DMS 273 (cell line): ENCODE measurements around the gene MGP.

Source experiments
- DNase-seq: peaks from one replicate; lab custom pipeline; 2025; ENCODE audit not compliant: unreplicated experiment; lab: John Stamatoyannopoulos, UW

Gene MGP

DNA sequence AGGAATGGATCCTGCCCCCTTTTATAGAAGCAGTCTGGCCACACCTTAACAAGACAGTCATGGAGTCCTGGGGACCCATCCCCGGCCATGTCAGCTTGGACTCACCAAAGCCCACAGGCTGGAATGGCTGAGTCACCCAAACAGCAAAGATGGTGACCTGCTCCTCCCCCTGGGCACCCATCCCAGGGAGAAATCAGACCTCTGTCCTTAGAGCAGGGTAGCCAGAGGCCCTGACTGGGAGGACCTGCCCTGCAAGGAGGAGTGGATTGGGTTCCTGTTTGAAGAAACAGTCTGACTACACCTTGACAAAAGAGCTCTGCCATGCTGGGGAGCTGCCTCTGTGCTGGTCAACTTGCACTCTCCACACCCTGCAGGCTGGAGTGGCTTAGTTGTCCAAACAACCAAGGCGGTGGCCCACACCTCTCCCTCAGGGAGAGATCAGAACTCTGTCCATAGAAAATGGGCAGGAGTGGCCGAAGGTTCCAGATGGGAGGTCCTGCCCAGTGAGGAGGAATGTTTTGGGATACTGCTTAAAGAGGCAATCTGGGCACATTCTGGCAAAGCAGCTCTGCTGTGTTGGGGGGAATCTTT, 16.6 kb downstream of the MGP start:
- no peak for DNase-seq

DNA sequence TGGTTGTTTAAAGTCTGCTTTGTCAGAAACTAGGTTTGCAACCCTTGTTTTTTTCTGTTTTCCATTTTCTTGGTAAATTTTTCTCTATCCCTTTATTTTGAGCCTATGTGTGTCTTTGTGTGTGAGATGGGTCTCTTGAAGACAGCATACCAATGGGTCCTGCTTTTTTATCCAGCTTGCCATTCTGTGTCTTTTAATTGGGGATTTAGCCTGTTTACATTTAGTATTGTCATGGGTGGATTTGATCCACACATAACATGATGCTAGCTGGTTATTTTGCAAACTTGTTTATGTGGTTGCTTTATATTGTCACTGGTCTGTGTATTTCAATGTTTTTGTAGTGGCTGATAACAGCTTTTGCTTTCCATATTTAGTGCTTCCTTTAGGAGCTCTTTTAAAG, 25.2 kb downstream of the MGP start:
- no peak for DNase-seq

DNA sequence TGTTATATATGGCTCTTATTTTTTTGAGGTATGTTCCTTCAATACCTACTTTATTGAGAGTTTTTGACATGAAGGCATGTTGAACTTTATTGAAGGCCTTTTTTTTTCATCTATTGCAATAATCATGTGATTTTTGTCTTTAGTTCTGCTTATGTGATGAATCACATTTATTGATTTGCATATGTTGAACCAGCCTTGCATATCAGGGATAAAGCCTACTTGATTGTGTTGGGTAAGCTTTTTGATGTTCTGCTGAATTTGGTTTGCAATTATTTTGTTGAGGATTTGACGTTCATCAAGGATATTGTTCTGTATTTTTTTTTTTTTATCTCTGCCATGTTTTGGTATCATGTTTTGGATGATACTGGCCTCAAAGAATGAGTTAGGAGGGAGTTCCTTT, 27.1 kb downstream of the MGP start:
- DNase-seq: no peak

DNA sequence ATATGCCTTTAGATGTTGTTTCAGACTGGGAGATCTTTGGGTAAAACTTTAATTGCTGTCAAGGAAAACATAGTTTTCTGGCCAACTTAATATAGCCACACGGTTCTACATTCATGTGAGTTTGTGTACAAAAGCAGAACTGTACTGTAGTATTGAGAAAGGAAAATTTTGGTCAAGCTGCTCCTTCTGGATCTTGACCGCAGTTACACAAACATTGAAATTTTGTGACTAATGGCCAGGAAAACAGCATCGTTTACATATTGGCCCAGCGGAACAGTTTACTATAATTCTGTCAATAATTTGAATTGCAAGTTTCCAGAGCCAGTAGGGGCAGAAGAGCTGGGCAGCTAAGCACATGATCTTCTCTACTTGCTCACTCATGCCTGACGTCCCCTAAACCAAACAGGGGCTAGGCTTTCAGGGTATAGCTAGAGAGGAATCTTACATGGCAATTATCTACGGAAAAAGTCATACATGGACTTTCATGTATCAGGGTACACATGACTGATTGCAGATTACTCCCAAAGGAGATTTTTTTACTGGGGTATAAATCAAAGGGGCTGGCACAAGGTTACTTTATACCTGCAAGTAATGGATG, 31.0 kb downstream of the MGP start:
- no peak for DNase-seq

DNA sequence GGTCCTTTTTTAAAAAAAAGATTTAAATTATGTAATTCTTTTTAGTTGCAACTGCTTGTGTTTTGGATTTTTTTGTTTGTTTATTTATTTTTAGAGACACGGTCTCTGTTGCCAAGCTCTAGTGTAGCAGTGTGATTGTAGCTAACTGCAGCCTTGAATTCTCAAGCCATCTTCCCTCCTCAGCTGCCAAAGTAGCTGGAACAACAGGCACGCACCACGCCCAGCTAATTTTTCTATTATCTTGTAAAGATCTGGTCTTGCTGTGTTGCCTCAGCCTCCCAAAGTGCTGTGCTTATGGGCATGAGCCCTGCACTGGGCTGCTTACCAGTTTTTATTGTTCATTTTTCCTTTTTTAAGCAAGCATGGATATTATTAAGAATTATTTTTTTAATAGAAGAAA, 31.7 kb downstream of the MGP start:
- DNase-seq: no peak

DNA sequence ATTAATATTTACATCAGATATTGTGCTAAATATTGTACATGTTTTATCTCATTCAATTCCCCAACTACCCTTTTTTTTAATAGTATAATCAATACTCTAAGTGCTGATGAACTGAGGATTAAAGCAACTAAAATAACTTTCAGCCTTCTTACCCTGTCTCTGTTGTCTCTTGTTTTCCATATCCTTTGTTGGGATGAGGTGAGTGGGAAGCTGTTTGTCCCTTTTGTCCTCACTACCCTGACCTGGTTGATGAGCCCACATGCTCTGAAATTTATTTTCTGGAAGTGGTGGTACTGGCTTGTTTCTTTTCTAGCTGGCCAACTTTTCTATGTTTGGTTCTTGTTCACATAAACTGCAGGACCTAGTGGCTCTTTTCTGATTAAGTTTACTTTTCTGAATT, 32.8 kb downstream of the MGP start:
- no peak for DNase-seq

DNA sequence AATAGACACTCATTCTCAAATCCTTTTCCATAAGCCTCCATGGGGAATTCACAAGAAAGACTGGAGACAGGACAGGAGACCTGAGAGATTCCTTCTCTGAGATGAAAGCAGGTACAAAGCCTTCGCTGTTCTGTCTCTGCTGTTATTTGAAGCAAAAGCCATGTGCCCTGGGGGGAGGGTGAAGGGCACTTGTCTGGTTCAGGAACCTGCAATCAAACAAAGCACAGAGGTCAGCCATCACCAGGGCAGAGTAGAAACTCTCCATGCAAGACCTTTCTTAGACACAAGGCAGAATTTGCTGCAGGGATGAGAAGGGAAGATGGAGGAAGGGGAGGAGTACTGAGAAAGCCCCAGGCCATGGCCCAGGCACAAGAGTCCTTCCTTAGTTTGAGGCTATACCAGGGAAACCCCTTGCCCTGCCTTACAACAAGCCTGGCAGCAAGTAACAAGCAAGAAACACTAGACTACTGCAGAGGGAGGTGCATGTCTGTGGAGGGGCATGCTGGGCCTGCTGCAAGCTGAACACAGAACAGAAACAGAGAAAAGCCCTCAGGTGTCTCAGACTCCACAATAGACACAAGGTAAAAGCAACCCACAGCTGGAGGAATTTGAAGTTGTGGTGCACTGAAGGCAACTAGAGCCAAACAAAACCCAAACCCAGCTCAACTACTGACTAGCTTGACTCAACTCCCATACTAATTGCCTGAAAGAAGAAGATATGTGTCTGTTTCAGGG, 34.6 kb downstream of the MGP start:
- no peak for DNase-seq

DNA sequence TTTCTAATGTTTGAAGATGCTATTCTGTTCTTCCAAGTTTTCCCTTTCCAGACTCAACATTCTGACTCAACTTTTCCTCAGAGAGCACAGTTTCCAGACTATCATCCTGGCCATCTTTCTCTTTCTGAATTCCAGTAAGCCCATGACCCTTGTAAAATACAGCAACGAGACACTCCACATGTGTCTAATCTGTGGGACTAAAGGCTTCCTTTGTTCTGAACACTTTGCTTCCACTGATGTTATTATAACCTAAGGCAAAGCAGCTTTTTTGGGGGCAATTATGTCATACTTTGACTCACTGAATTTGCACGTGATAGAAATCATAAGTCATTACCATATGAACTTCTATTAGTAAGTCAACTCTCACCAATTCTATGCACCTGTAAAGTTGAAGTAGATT, 36.0 kb downstream of the MGP start:
- DNase-seq: no peak

DNA sequence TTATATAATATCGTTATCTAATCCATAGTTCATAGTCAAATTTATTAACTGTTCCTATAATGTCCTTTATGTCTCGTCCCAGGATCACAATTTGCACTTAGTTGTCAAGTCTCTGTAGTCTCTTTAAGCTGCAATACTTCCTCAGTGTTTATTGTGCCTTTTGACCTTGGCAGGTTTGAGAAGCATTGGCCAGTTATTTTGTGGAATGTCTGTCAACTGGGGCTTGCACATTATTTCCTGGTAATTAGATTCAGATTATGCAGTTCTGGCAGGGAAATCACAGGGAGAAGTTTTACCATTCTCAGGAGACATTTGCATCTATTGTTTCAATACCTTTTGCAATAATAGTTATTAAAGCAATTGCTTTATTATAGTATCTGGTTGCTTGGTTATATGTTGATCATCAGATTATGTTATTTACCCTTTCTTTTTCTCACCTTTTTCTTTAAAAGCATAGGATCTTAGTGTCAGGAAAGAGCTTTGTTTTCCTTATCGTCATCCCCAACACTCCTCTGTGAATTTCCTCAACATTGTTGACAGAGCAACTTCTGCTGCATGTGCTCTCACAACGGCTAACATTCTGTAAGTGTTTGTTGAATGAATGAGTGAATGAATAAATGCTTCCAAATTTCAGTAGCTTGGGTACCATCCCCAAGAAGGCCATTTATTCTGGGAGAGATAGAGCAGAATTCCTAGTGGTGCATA, 38.6 kb downstream of the MGP start:
- DNase-seq: no peak

DNA sequence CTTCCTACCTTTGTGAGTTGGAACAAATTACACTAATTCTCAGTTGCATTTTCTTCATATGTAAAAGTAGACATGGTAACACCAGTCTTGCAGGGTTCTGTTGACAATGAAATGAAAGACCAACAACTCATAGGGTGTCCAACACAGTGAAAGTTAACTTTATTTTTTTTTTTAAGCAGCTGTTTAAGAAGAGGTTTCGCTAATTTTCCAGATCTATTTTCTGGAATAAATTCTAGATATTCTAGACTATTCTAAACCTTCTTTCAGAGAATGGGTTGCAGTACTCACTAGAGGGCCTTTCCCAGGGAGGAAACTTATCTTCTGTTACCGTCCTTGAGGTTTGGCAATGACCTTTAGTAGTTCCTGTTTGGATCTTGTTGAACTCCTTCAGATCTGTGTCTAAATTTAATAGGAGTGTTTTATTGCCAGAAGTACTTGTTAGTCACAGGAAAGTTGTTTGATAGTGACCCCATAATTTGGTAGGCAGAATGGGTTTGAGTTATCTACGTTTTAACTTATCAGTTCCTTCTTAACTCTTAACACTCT, 39.5 kb downstream of the MGP start:
- no peak for DNase-seq

DNA sequence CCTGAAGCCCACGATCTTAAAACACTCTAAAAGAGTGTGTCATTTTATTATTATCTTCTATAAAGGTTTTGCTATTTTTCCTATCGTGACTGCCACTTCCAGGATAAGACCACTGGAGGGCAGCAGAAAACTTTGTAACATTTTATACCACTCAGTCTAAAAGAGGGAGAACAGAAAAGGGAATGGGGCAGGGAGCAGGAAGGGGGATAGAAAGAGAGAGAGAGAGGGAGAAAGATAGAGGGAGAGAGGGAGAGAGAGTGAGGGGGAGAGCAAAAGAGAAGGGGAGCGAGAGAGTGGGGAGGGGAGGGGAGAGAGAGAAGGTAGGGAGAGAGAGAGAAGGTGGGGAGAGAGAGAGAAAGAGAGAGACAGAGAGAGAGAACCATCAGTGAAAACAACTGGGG, 40.3 kb downstream of the MGP start:
- DNase-seq: peak; percentile 74

DNA sequence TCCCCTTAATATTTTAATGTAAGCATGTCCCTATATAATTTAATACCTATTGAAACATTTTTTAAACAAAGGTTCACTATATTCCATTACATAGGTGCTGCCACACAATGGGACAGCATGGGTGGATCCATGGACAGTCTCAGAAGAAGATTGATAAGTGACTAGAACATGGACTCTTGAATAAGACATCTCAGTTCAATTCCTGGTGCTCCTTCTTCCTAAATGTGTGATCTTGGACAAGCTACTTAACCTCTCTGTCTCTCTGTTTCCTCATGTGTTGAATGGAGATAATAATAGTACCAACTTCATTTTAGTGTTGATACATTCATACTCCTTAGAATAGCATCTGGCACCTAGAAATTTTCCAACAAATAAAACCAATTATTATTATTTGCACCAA, 41.3 kb downstream of the MGP start:
- no peak for DNase-seq

DNA sequence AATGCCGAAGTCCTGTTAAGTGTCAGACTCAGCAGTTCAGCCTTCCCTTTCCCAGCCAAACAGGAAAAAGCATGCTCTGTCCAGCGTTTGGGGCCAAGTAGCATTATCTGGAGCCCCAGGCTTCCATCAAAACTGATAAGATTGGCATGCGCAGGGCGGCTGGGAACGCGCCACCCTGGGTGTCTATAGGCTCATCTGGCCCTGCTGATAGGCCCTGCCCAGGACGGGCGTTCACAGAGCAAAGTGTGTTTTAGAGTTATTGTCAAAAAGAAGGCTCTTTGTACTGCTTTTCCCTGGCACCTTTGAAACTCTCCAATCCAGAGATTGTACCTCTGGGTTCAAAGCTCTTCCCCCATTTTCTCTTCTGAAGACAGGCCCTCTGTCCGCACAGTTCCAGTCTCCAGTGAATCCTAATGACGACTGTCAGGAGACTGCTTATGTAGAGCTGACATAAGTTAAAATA, 42.2 kb downstream of the MGP start, which contains the start of gene ART4:
TSS of gene ART4 (minus strand) at position 102 of the 463 bp plus-strand sequence. CDS start 413 bp downstream, outside the sequence.
- DNase-seq: no peak

DNA sequence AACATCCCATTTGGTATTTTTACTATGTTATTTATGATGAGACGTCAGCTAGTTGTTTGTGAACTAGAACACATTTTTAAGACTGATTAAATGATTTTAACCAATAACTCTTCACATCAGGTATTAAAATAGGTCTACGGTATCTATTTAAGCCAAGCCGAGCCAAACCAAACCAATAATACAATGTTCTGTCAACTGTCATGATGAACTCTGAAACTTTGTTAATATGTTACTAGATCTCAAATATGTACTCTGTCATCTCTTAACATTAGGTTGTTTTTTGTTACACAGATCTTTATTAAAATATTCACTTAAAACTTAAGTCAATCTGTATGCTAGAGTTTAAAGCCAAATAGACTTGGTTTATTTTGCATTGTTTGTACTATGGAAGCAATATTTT, 43.3 kb downstream of the MGP start:
- no peak for DNase-seq

DNA sequence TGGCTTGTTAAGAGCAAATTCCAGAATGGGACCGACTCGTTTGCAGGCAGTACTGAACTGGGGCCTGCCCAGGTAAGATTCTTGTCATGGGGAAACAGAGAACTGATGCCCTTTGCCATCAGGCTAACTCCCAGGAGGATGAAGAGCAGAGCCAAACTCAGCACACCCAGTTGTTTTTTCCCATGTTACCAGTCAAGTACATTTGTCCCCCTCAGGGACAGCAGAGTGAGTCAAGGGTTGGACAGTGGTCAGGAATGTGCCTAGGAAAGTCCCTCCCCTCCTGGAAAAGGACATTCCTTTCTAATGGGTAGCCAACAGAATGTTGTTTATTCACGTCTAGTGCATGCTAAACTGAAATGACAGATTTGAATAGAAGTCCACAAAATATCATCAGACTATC, 43.9 kb downstream of the MGP start:
- DNase-seq: no peak

DNA sequence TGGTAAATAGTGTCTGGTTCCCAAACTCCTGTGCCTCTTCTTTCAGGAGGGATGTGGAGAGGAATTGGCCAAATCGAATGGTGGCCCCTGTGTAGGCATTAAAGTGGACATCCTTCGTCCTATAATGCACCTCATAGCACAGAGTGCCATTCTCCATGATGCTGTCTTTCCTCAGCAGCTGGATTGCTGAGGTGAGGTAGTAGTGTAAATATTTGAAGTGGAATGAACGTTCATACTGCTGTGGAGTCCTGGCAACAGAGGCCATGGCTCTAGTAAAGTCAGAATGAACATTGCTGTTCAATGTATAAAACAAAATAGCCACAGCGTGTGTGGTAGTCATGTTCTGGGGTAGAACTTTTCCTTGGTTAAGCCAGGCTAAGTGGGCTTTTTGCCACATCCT, 45.0 kb downstream of the MGP start:
- no peak for DNase-seq

DNA sequence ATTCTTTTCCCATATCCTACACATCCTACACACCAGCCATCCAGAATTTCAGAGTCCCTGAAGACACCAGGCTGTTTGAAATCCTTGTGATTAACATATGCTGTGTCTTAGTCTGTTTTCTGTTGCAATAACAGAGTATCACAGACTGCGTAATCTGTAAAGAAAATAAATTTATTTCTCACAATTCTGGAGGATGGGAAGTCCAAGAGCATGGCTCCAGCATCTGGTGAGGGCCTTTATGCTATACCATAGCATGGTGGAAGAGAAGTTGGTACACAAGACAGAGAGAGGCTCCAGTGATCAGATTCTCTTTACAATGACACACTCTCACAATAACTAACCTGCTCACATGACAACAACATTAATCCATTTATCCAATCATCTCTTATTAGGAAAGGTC, 46.4 kb downstream of the MGP start:
- DNase-seq: no peak

DNA sequence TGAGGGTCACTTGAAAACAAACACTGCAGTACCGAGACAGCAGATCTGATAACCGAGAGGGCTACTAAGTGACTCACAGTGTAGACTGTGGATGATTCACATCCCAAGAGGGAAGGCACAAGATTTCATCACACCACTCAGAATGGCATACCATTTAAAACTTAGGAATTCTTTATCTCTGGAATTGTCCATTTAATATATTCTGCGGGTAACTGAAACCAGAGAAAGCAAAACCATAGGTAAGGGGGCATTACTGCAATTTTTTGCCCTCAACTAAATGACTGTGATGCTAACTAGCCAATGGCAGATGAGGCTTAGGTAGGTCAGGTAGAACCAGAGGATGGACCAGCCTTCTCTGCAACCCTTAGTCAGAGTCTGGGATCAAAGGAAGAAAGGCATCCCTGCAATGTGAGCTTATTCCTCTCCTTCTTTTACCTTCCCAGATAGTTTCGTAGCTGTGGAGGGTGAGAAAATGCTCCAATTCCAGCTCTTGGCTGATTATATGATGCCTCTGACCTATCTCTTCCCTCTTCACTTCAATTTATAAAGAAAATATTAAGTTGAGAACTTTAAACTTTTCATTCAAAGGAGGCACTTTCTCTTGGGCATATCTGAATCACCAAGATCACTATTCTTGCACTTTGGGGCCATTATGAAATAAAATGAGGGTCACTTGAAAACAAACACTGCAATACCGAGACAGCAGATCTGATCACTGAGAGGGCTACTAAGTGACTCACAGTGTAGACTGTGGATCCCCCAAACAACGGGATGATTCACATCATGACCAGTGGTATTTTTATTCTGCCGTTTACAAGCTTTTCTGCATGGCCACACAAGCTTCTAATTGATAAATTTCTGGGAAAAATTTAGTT, 49.1 kb downstream of the MGP start:
- no peak for DNase-seq

DNA sequence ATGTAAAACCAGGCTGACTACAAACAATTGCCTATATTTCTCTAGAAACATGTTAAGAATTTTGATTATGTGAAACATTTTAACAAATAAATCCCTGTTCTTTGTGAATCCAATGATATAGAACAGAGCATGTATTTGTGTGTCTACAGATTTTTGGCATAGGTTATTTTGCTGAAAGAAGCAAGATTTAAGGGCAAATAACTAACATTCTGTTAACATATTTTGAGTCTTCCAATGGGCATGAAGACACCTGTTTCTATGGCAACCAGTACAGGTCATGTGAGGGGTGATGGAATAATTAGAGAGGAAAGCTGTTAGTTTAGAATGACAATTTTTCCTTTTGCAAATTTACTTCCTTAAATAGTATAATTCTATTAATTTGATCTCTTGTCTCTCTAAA, 51.1 kb downstream of the MGP start:
- peak; percentile 30 for DNase-seq

DNA sequence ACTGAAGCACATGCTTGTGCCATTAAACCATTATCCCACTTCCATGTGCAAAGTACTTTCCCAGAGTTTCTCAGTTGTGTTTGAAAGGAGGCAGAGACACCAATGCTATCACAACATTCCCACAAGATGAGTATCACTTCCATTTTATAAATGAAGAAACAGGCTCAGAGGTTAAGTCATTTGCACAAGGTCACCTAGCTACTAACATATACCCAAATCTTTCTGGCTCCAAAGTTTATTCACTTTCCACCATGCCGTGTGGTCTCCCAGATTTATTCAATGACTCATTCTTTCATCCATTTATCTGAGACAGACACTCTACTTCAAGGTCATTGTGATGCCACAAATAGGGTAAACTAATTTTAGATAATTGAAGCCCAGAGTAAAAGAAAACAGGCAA, 51.7 kb downstream of the MGP start:
- no peak for DNase-seq

DNA sequence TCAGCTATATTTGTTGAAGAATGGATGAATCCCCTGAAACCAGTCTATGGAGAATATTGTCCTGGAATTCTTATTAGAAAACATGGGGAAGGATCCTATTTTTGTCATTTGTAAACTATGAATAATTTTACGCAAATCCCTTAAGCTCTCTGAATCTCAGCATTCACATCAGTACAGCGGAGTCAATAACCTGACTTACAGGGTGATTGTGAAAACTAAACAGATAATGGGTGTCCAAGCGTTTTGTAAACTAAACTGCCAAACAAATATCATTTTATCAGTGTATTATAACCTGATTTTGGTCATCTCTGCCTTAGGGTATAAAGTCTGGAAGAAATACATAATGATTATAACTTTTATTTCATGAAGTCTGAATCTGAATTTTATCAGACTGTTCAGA, 52.3 kb downstream of the MGP start:
- DNase-seq: no peak
